ENCODE results near the gene SPATA4. TPM values are rescaled to one million over a fixed set of nuclear protein-coding genes. Genes with fewer than 3 reads are reported as not detected.

SPATA4 gene
- total and polyA plus RNA-seq, 10 of the 15 experiments (the other 5 are each of a cell fraction or from before 2014, with no cell fraction given) = not detected

GRCh38 chr4:176189891-176190795, 5.2 kb downstream of the SPATA4 start:
- intact Hi-C loops (cut with micrococcal nuclease; ENCODE audit: unreplicated experiment) = no loop called here
- FAIRE-seq = no peak
- no TSS peak for BruUV-seq (replicated peaks)

More at GRCh38 chr4:176189891-176190795, 5.2 kb downstream of the SPATA4 start:
- Histone ChIP-seq H3K9ac (ENCODE audit: control insufficient read depth, insufficient read depth, low read length) (no peak overlapping the region), H3K4me2 (ENCODE audit: control insufficient read depth, insufficient read depth) (no peak overlapping the region), H2AFZ (ENCODE audit: control insufficient read depth, low read depth, low read length) (no peak overlapping the region), H3K27me3 (replicated peaks in 1 of 2; ENCODE audit: control insufficient read depth in 2 of 2, insufficient read depth in 2 of 2, low read length in 1 of 2) (peaks cover 0 to 1% of the 10 kb centered on the region in 2 experiments; a peak in 2 of 4 replicates), H3K27ac (ENCODE audit: control insufficient read depth, insufficient read depth) (no peak overlapping the region), H3K9me3 (replicated peaks; ENCODE audit: control insufficient read depth, insufficient read depth, low read length) (no peaks in the 10 kb centered on the region), H3K79me2 (ENCODE audit: control insufficient read depth, insufficient read depth, low read length) (no peaks in the 10 kb centered on the region), H3K4me1 (ENCODE audit: control insufficient read depth, insufficient read depth, low read length) (peaks cover 2% of the 10 kb centered on the region), H3K36me3 (ENCODE audit: control insufficient read depth in 2 of 2, insufficient read depth in 2 of 2, low read length in 1 of 2) (no peaks in the 10 kb centered on the region), H3K4me3 (no peak overlapping the region), H4K20me1 (ENCODE audit: control insufficient read depth, insufficient read depth) (no peaks in the 10 kb centered on the region)
- ChIA-PET POLR2A (no interaction called here), SMC1A (ENCODE audit: uncharacterized antibody, unreplicated experiment) (interaction anchor here (0.6 to 0.9 kb wide), 2 partner anchors 11 to 258 kb away, joined by 3 to 4 read pairs; no protein-coding TSS in a partner anchor), CTCF (no interaction called here), RAD21 (ENCODE audit: unreplicated experiment) (no interaction called here)
- in situ Hi-C loops (cut with MboI) = no loop called here
- DNase-seq (ENCODE audit: low read depth, low spot score) (no peak), ATAC-seq (no peak)
- 68% methylated on average over 11 of the region's 11 CpGs for WGBS (ENCODE audit: insufficient coverage, insufficient replicate concordance, low lambda C conversion rate, missing lambda C conversion rate)
- no peak for TF ChIP-seq ZBTB40 (IDR thresholded peaks at IDR 0.05; ENCODE audit: borderline replicate concordance)
- no peak for TF ChIP-seq SMAD5 (IDR thresholded peaks at IDR 0.05; ENCODE audit: low read depth)
- TF ChIP-seq POLR2AphosphoS5 (IDR thresholded peaks at IDR 0.05; ENCODE audit: low read length) = no peak
- TF ChIP-seq USF1 (IDR thresholded peaks at IDR 0.05; ENCODE audit: borderline replicate concordance, extremely low read length, insufficient read depth, low read depth, low read length) = no peak
- TF ChIP-seq CREB1 (IDR thresholded peaks at IDR 0.05; ENCODE audit: low read depth) = no peak
- no peak for TF ChIP-seq NFYB (IDR thresholded peaks at IDR 0.05; ENCODE audit: insufficient read depth, low read depth, low read length)
- TF ChIP-seq TCF3 (IDR thresholded peaks at IDR 0.05; ENCODE audit: borderline replicate concordance, insufficient read depth, low read depth, low read length) = no peak
